MM.1S (cell line): Measurements from ENCODE around the gene GNA14.

ENCODE experiments used
- DNase-seq: peaks from one replicate; pipeline ENCODE4 v3.0.0-alpha.2; 2015
- H2AFZ ChIP-seq: fragments of 300-600 bp; sonication (generic); 2 replicates; pipeline ENCODE4 v1.6.0; 2016; ENCODE audit warnings: antibody characterized with exemption, low read length
- H3F3A ChIP-seq: fragments of 300-600 bp; sonication (generic); 2 replicates; pipeline ENCODE4 v1.6.1; 2016; ENCODE audit warnings: mild to moderate bottlenecking, antibody characterized with exemption, low read length, moderate library complexity, mixed read lengths; ENCODE audit not compliant: insufficient read depth
- H3K27ac ChIP-seq: fragments of 300-600 bp; sonication (generic); 2 replicates; pipeline ENCODE4 v1.5.1; 2016; ENCODE audit warnings: mild to moderate bottlenecking, low read length
- H3K27me3 ChIP-seq: fragments of 300-600 bp; sonication (generic); replicated peaks from 2 replicates; pipeline ENCODE4 v1.6.0; 2016; ENCODE audit warnings: low read length; ENCODE audit not compliant: insufficient read depth
- H3K36me3 ChIP-seq: fragments of 300-600 bp; sonication (generic); replicated peaks from 2 replicates; pipeline ENCODE4 v1.6.1; 2016; ENCODE audit warnings: mild to moderate bottlenecking, low read length, mixed read lengths; ENCODE audit not compliant: insufficient read depth
- H3K4me1 ChIP-seq: fragments of 300-600 bp; sonication (generic); 2 replicates; pipeline ENCODE4 v1.6.1; 2016; ENCODE audit warnings: low read length, mixed read lengths
- H3K4me2 ChIP-seq: fragments of 300-600 bp; sonication (generic); 2 replicates; pipeline ENCODE4 v1.6.0; 2016; ENCODE audit warnings: low read depth, low read length
- H3K4me3 ChIP-seq: fragments of 300-600 bp; sonication (generic); 2 replicates; pipeline ENCODE4 v1.5.1; 2016; ENCODE audit warnings: low read length, mixed read lengths
- H3K79me2 ChIP-seq: fragments of 300-600 bp; sonication (generic); 2 replicates; pipeline ENCODE4 v1.6.1; 2016; ENCODE audit warnings: mixed run types, low read length, mixed read lengths
- H3K9ac ChIP-seq: fragments of 300-600 bp; sonication (generic); 2 replicates; pipeline ENCODE4 v1.6.1; 2016; ENCODE audit warnings: low read length, mixed read lengths
- H3K9me2 ChIP-seq: fragments of 300-600 bp; sonication (generic); replicated peaks from 2 replicates; pipeline ENCODE4 v1.6.1; 2016; ENCODE audit warnings: mild to moderate bottlenecking, low read length, mixed read lengths; ENCODE audit not compliant: insufficient read depth
- H3K9me3 ChIP-seq: fragments of 300-600 bp; sonication (generic); replicated peaks from 2 replicates; pipeline ENCODE4 v1.6.1; 2016; ENCODE audit warnings: mild to moderate bottlenecking, low read length, mixed read lengths; ENCODE audit not compliant: insufficient read depth
- H4K20me1 ChIP-seq: fragments of 300-600 bp; sonication (generic); 2 replicates; pipeline ENCODE4 v1.6.1; 2016; ENCODE audit warnings: mild to moderate bottlenecking, low read length, moderate library complexity, mixed read lengths; ENCODE audit not compliant: insufficient read depth
- EZH2 ChIP-seq: fragments of 300-600 bp; sonication (generic); optimal IDR thresholded peaks from 2 replicates; pipeline ENCODE3; 2017; ENCODE audit warnings: low read depth, mild to moderate bottlenecking, antibody characterized with exemption, low read length, mixed read lengths
- EZH2phosphoT487 ChIP-seq: fragments of 300-600 bp; sonication (generic); IDR thresholded peaks from 2 replicates; pipeline ENCODE4 v1.6.1; 2018; ENCODE audit warnings: antibody characterized with exemption, low read length
- TF ChIP-seq, protein P1 (sequence below): fragments of 300-600 bp; sonication (generic); IDR thresholded peaks from 2 replicates; pipeline ENCODE4 v1.5.1; 2016; ENCODE audit warnings: antibody characterized with exemption, low read length, mixed read lengths

GNA14 gene

GRCh38 chr9:77561331-77562018 is 86.6 kb downstream of the GNA14 start:
- Histone ChIP-seq H3K9ac (no peak overlapping the region), H3F3A (no peaks in the 10 kb centered on the region), H3K4me3 (no peak overlapping the region), H3K4me2 (no peak overlapping the region), H2AFZ (no peak overlapping the region), H4K20me1 (no peaks in the 10 kb centered on the region), H3K27ac (no peak overlapping the region), H3K79me2 (no peaks in the 10 kb centered on the region), H3K27me3 (no peaks in the 10 kb centered on the region), H3K9me2 (no peaks in the 10 kb centered on the region), H3K4me1 (no peaks in the 10 kb centered on the region), H3K36me3 (no peaks in the 10 kb centered on the region), H3K9me3 (no peaks in the 10 kb centered on the region)
- no peak for TF ChIP-seq EZH2phosphoT487
- no peak for TF ChIP-seq EZH2
- TF ChIP-seq, protein P1, sequence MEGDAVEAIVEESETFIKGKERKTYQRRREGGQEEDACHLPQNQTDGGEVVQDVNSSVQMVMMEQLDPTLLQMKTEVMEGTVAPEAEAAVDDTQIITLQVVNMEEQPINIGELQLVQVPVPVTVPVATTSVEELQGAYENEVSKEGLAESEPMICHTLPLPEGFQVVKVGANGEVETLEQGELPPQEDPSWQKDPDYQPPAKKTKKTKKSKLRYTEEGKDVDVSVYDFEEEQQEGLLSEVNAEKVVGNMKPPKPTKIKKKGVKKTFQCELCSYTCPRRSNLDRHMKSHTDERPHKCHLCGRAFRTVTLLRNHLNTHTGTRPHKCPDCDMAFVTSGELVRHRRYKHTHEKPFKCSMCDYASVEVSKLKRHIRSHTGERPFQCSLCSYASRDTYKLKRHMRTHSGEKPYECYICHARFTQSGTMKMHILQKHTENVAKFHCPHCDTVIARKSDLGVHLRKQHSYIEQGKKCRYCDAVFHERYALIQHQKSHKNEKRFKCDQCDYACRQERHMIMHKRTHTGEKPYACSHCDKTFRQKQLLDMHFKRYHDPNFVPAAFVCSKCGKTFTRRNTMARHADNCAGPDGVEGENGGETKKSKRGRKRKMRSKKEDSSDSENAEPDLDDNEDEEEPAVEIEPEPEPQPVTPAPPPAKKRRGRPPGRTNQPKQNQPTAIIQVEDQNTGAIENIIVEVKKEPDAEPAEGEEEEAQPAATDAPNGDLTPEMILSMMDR: no peak
- no peak for DNase-seq

- H3K4me3 ChIP-seq: no peak overlapping the region
- no peaks in the 10 kb centered on the region for H3F3A ChIP-seq
- no peaks in the 10 kb centered on the region for H3K79me2 ChIP-seq
- H3K27ac ChIP-seq: no peak overlapping the region
- no peaks in the 10 kb centered on the region for H4K20me1 ChIP-seq
- TF ChIP-seq, protein P1: no peak
- TF ChIP-seq EZH2 (no peak), EZH2phosphoT487 (no peak)
- no peak for DNase-seq
- H3K4me2 ChIP-seq: no peak overlapping the region
- H3K9me2 ChIP-seq: no peaks in the 10 kb centered on the region
- no peaks in the 10 kb centered on the region for H3K4me1 ChIP-seq
- no peak overlapping the region for H2AFZ ChIP-seq
- H3K27me3 ChIP-seq: no peaks in the 10 kb centered on the region
- H3K9ac ChIP-seq: no peak overlapping the region
- H3K9me3 ChIP-seq: no peaks in the 10 kb centered on the region
- no peaks in the 10 kb centered on the region for H3K36me3 ChIP-seq
These were observed 91.7 kb downstream of the GNA14 start for GRCh38 chr9:77556396-77556795.

- TF ChIP-seq EZH2phosphoT487 (no peak), EZH2 (no peak)
- TF ChIP-seq, protein P1: no peak
- H3K27me3 ChIP-seq: no peaks in the 10 kb centered on the region
- no peaks in the 10 kb centered on the region for H3K4me1 ChIP-seq
- no peaks in the 10 kb centered on the region for H3K9me2 ChIP-seq
- no peak overlapping the region for H3K4me3 ChIP-seq
- no peak overlapping the region for H2AFZ ChIP-seq
- no peaks in the 10 kb centered on the region for H4K20me1 ChIP-seq
- no peak overlapping the region for H3K4me2 ChIP-seq
- H3K27ac ChIP-seq: no peak overlapping the region
- H3K79me2 ChIP-seq: no peaks in the 10 kb centered on the region
- no peaks in the 10 kb centered on the region for H3F3A ChIP-seq
- H3K9me3 ChIP-seq: no peaks in the 10 kb centered on the region
- no peak for DNase-seq
- H3K9ac ChIP-seq: no peak overlapping the region
- H3K36me3 ChIP-seq: no peaks in the 10 kb centered on the region
These were observed 93.5 kb downstream of the GNA14 start for GRCh38 chr9:77554586-77555105.
